IgD-negative memory B cell (primary cell): Measurements from ENCODE around the gene IFNA17. TPM values are rescaled to one million over a fixed set of nuclear protein-coding genes. Genes with fewer than 3 reads are reported as not detected.

Experiments used
- polyA plus RNA-seq: library from polyadenylated mRNA; unstranded; fragments of 300-500 nt; fragmentation: Illumina TruSeq; gene quantifications from one replicate; pipeline ENCODE4 v1.2.3, GENCODE V29; 2021

The IFNA17 gene
- polyA plus RNA-seq, 1 donor from 2014 or later, result not detected

Other genes starting within 250 kb of the IFNA17 start
- 4.4 TPM for gene HACD4, start 196.6 kb downstream of the IFNA17 start, polyA plus RNA-seq
- gene IFNB1, start 150.3 kb downstream of the IFNA17 start, polyA plus RNA-seq, result not detected
- not detected for gene IFNW1, start 86.4 kb downstream of the IFNA17 start, polyA plus RNA-seq
- gene IFNA21, start 61.6 kb downstream of the IFNA17 start, polyA plus RNA-seq, result not detected
- gene IFNA4, start 40.6 kb downstream of the IFNA17 start, polyA plus RNA-seq, result not detected
- not detected for gene IFNA7, start 26.0 kb downstream of the IFNA17 start, polyA plus RNA-seq
- not detected for gene IFNA10, start 21.1 kb downstream of the IFNA17 start, polyA plus RNA-seq
- not detected for gene IFNA16, start 10.9 kb downstream of the IFNA17 start, polyA plus RNA-seq
- not detected for gene IFNA14, start 11.8 kb upstream of the IFNA17 start, polyA plus RNA-seq
- gene IFNA5, start 77.1 kb upstream of the IFNA17 start, polyA plus RNA-seq, result not detected
- gene KLHL9, start 107.2 kb upstream of the IFNA17 start, polyA plus RNA-seq, result 8.4 TPM
- not detected for gene IFNA6, start 122.7 kb upstream of the IFNA17 start, polyA plus RNA-seq
- not detected for gene IFNA13, start 139.8 kb upstream of the IFNA17 start, polyA plus RNA-seq
- not detected for gene IFNA2, start 157.2 kb upstream of the IFNA17 start, polyA plus RNA-seq
- gene IFNA8, start 180.9 kb upstream of the IFNA17 start, polyA plus RNA-seq, result not detected
- 0.38 TPM for gene IFNA1, start 212.2 kb upstream of the IFNA17 start, polyA plus RNA-seq